HG02610 (cell line): ENCODE measurements around the gene CD164L2.

Experiments used
- ATAC-seq: cut with Tn5 transposase; IDR thresholded peaks from one replicate; pipeline ENCODE4 v1.9.1; 2021; ENCODE audit warnings: mild to moderate bottlenecking, moderate library complexity; ENCODE audit not compliant: unreplicated experiment

CD164L2 gene

GRCh38 chr1:27349784-27350662, 33.1 kb downstream of the CD164L2 start:
- ATAC-seq, result no peak

GRCh38 chr1:27348861-27349783, 34.0 kb downstream of the CD164L2 start:
- ATAC-seq, result no peak

- no peak for ATAC-seq
Observed at GRCh38 chr1:27346991-27347624, 36.0 kb downstream of the CD164L2 start.

- ATAC-seq, result no peak
Observed at GRCh38 chr1:27346357-27346756, 36.8 kb downstream of the CD164L2 start.

- ATAC-seq, result no peak
Observed at GRCh38 chr1:27345272-27345671, 37.9 kb downstream of the CD164L2 start.

GRCh38 chr1:27343639-27344025, 39.5 kb downstream of the CD164L2 start:
- ATAC-seq, result no peak

- no peak for ATAC-seq
Observed at GRCh38 chr1:27342778-27343638, 40.1 kb downstream of the CD164L2 start.

GRCh38 chr1:27342391-27342777, 40.7 kb downstream of the CD164L2 start:
- ATAC-seq, result no peak

GRCh38 chr1:27341525-27342252, 41.4 kb downstream of the CD164L2 start, which contains the start of gene SYTL1:
SYTL1 (plus strand) TSS chr1:27342022; CDS start chr1:27345335, 3,313 bp downstream.
- peak; percentile 44 for ATAC-seq

- no peak for ATAC-seq
Observed at GRCh38 chr1:27339213-27339612, 43.9 kb downstream of the CD164L2 start.

- ATAC-seq, result no peak
Observed at GRCh38 chr1:27338751-27339150, 44.4 kb downstream of the CD164L2 start.

- no peak for ATAC-seq
Observed at GRCh38 chr1:27336756-27337155, 46.4 kb downstream of the CD164L2 start.

GRCh38 chr1:27335506-27336422, 47.4 kb downstream of the CD164L2 start:
- no peak for ATAC-seq

- no peak for ATAC-seq
Observed at GRCh38 chr1:27333717-27334279, 49.3 kb downstream of the CD164L2 start.

GRCh38 chr1:27332536-27333281, 50.4 kb downstream of the CD164L2 start:
- no peak for ATAC-seq

GRCh38 chr1:27331922-27332321, 51.2 kb downstream of the CD164L2 start:
- no peak for ATAC-seq

GRCh38 chr1:27331426-27331825, 51.7 kb downstream of the CD164L2 start:
- no peak for ATAC-seq
